B cell (primary cell): ENCODE measurements around the gene MRPL34. TPM values are rescaled to one million over a fixed set of nuclear protein-coding genes. Genes with fewer than 3 reads are reported as not detected.

Experiments used
- polyA plus RNA-seq: library from polyadenylated mRNA; depleted of rRNA; stranded (reverse); fragments of >200 nt; gene quantifications from 2 replicates; pipeline ENCODE4 v1.2.3, GENCODE V29; 2012
- total RNA-seq, 2 donors: library from RNA; stranded (reverse); fragments of 120-200 nt in 1 of 2; gene quantifications; 1 replicate in 1 of 2; 2 replicates in 1 of 2; pipeline versions ENCODE4 v1.2.3 to v1.2.4, GENCODE V29; 2013 to 2022

The MRPL34 gene
- total and polyA plus RNA-seq, 2 donors (not counting 1 experiment from before 2014, with no cell fraction given), result 16.5 to 45.7 TPM

Other genes with a start within 250 kb of the MRPL34 start
- 22.4 and 24.9 TPM in 2 replicates for gene HAUS8, start 230.4 kb upstream of the MRPL34 start, total RNA-seq
- 17.6 and 18.3 TPM in 2 replicates for gene HAUS8, start 230.4 kb upstream of the MRPL34 start, polyA plus RNA-seq
- gene MYO9B, start 230.1 kb upstream of the MRPL34 start, total RNA-seq, result 273 and 288 TPM in 2 replicates
- 256 and 263 TPM in 2 replicates for gene MYO9B, start 230.1 kb upstream of the MRPL34 start, polyA plus RNA-seq
- 39.9 and 49.5 TPM in 2 replicates for gene USE1, start 90.5 kb upstream of the MRPL34 start, total RNA-seq
- 48.3 and 56.5 TPM in 2 replicates for gene USE1, start 90.5 kb upstream of the MRPL34 start, polyA plus RNA-seq
- gene OCEL1, start 79.6 kb upstream of the MRPL34 start, total RNA-seq, result 30.5 and 40.4 TPM in 2 replicates
- gene OCEL1, start 79.6 kb upstream of the MRPL34 start, polyA plus RNA-seq, result 12.0 and 28.5 TPM in 2 replicates
- 4.9 and 5.1 TPM in 2 replicates for gene NR2F6, start 60.0 kb upstream of the MRPL34 start, total RNA-seq
- 2.0 and 2.9 TPM in 2 replicates for gene NR2F6, start 60.0 kb upstream of the MRPL34 start, polyA plus RNA-seq
- 0.12 and 0.39 TPM in 2 replicates for gene USHBP1, start 41.1 kb upstream of the MRPL34 start, total RNA-seq
- 0.03 TPM in 1 of 2 replicates, not detected in the other for gene USHBP1, start 41.1 kb upstream of the MRPL34 start, polyA plus RNA-seq
- 126 and 129 TPM in 2 replicates for gene BABAM1, start 38.4 kb upstream of the MRPL34 start, total RNA-seq
- gene BABAM1, start 38.4 kb upstream of the MRPL34 start, polyA plus RNA-seq, result 98.6 and 105 TPM in 2 replicates
- 6.2 and 6.3 TPM in 2 replicates for gene ANKLE1, start 24.0 kb upstream of the MRPL34 start, total RNA-seq
- gene ANKLE1, start 24.0 kb upstream of the MRPL34 start, polyA plus RNA-seq, result 6.0 and 7.6 TPM in 2 replicates
- gene ABHD8, start 2.4 kb upstream of the MRPL34 start, total RNA-seq, result 7.2 and 9.7 TPM in 2 replicates
- 4.6 and 5.2 TPM in 2 replicates for gene ABHD8, start 2.4 kb upstream of the MRPL34 start, polyA plus RNA-seq
- 35.5 and 38.4 TPM in 2 replicates for gene DDA1, start 3.7 kb downstream of the MRPL34 start, total RNA-seq
- 37.4 and 38.4 TPM in 2 replicates for gene DDA1, start 3.7 kb downstream of the MRPL34 start, polyA plus RNA-seq
- 4.8 and 5.2 TPM in 2 replicates for gene ANO8, start 29.0 kb downstream of the MRPL34 start, total RNA-seq
- gene ANO8, start 29.0 kb downstream of the MRPL34 start, polyA plus RNA-seq, result 2.7 and 3.0 TPM in 2 replicates
- gene GTPBP3, start 31.7 kb downstream of the MRPL34 start, total RNA-seq, result 44.3 and 44.9 TPM in 2 replicates
- 41.6 and 44.8 TPM in 2 replicates for gene GTPBP3, start 31.7 kb downstream of the MRPL34 start, polyA plus RNA-seq
- gene PLVAP, start 71.5 kb downstream of the MRPL34 start, total RNA-seq, result not detected in 2 replicates
- 0.06 and 0.26 TPM in 2 replicates for gene PLVAP, start 71.5 kb downstream of the MRPL34 start, polyA plus RNA-seq
- gene CCDC194, start 88.3 kb downstream of the MRPL34 start, total RNA-seq, result 3.4 and 3.8 TPM in 2 replicates
- gene CCDC194, start 88.3 kb downstream of the MRPL34 start, polyA plus RNA-seq, result 0.65 and 1.4 TPM in 2 replicates
- gene BST2, start 99.8 kb downstream of the MRPL34 start, total RNA-seq, result 59.7 and 66.0 TPM in 2 replicates
- gene BST2, start 99.8 kb downstream of the MRPL34 start, polyA plus RNA-seq, result 64.5 and 79.5 TPM in 2 replicates
- gene MVB12A, start 114.2 kb downstream of the MRPL34 start, total RNA-seq, result 26.8 and 33.6 TPM in 2 replicates
- gene MVB12A, start 114.2 kb downstream of the MRPL34 start, polyA plus RNA-seq, result 21.4 and 31.3 TPM in 2 replicates
- gene TMEM221, start 142.8 kb downstream of the MRPL34 start, total RNA-seq, result not detected in 2 replicates
- not detected in 2 replicates for gene TMEM221, start 142.8 kb downstream of the MRPL34 start, polyA plus RNA-seq
- not detected in 2 replicates for gene NXNL1, start 155.1 kb downstream of the MRPL34 start, total RNA-seq
- gene NXNL1, start 155.1 kb downstream of the MRPL34 start, polyA plus RNA-seq, result not detected in 2 replicates
- gene SLC27A1, start 164.7 kb downstream of the MRPL34 start, total RNA-seq, result 9.5 and 11.5 TPM in 2 replicates
- 4.1 and 5.1 TPM in 2 replicates for gene SLC27A1, start 164.7 kb downstream of the MRPL34 start, polyA plus RNA-seq
- gene PGLS, start 205.8 kb downstream of the MRPL34 start, total RNA-seq, result 83.3 and 88.5 TPM in 2 replicates
- 55.2 and 74.2 TPM in 2 replicates for gene PGLS, start 205.8 kb downstream of the MRPL34 start, polyA plus RNA-seq
- gene COLGALT1, start 249.8 kb downstream of the MRPL34 start, total RNA-seq, result 108 and 109 TPM in 2 replicates
- gene COLGALT1, start 249.8 kb downstream of the MRPL34 start, polyA plus RNA-seq, result 126 and 219 TPM in 2 replicates